Panc1 (cell line): ENCODE results near the gene KCNF1. TPM values are rescaled to one million over a fixed set of nuclear protein-coding genes. Genes with fewer than 3 reads are reported as not detected.

Source experiments
- ATAC-seq: fragments of 200-7000 bp; cut with Tn5 transposase; 2 replicates; pipeline ENCODE4 v1.9.1; 2020; ENCODE audit warnings: mild to moderate bottlenecking, moderate library complexity
- BruUV-seq: library from RNA; stranded (reverse); fragments of 400-500 nt; replicated peaks from 2 replicates; lab custom pipeline; 2021; lab: Mats Ljungman, UMichigan
- CTCF ChIA-PET: fragments of 300-600 bp; sonication (Branson Sonifier 250); formaldehyde crosslinking; loops from one replicate; lab custom pipeline; 2022; ENCODE audit warnings: antibody characterized with exemption; lab: Charles Lee
- POLR2A ChIA-PET: fragments of 300-600 bp; sonication (Branson Sonifier 250); formaldehyde crosslinking; loops from one replicate; lab custom pipeline; 2022; ENCODE audit warnings: antibody characterized with exemption; lab: Charles Lee
- DNase-seq: peaks from one replicate; pipeline ENCODE4 v3.0.0-alpha.2; 2010; ENCODE audit warnings: low read depth, low spot score
- H3K27ac ChIP-seq: 2 replicates; pipeline ENCODE4 v1.5.1; 2011; ENCODE audit warnings: mild to moderate bottlenecking, low read length, inconsistent platforms
- H3K27me3 ChIP-seq: fragments of 200-500 bp; sonication (Bioruptor generic); 2 replicates; pipeline ENCODE4 v1.6.0; 2014; ENCODE audit warnings: low read length, inconsistent platforms; ENCODE audit not compliant: control insufficient read depth, insufficient read depth
- H3K36me3 ChIP-seq: fragments of 200-500 bp; sonication (Bioruptor generic); 2 replicates; pipeline ENCODE4 v1.5.1; 2014; ENCODE audit warnings: inconsistent platforms, mild to moderate bottlenecking, low read length, moderate library complexity; ENCODE audit not compliant: control insufficient read depth, insufficient read depth
- H3K4me1 ChIP-seq: 2 replicates; pipeline ENCODE4 v1.5.1; 2011; ENCODE audit warnings: inconsistent platforms, mild to moderate bottlenecking, low read length, moderate library complexity; ENCODE audit not compliant: control insufficient read depth, insufficient read depth
- H3K4me3 ChIP-seq, 2 experiments: 2 replicates each; pipeline ENCODE4 v1.5.1; 2011 to 2012; ENCODE audit warnings: low read depth in 2 of 2, low read length in 2 of 2, mild to moderate bottlenecking in 2 of 2, inconsistent platforms in 1 of 2, moderate library complexity in 1 of 2
- H3K9me3 ChIP-seq: fragments of 200-500 bp; sonication (Bioruptor generic); 2 replicates; pipeline ENCODE4 v1.5.1; 2014; ENCODE audit warnings: low read depth, mild to moderate bottlenecking, inconsistent platforms, low read length, moderate library complexity; ENCODE audit not compliant: control insufficient read depth, insufficient read depth
- CTCF ChIP-seq: fragments of 450-650 bp; IDR thresholded peaks from 2 replicates; pipeline ENCODE4 v1.5.1; 2017; ENCODE audit warnings: mild to moderate bottlenecking
- POLR2AphosphoS5 ChIP-seq: IDR thresholded peaks from 2 replicates; pipeline ENCODE4 v1.6.1; 2012; ENCODE audit warnings: mild to moderate bottlenecking, low read depth, low read length, moderate library complexity
- REST ChIP-seq, 2 experiments: IDR thresholded peaks; 2 replicates each; pipeline ENCODE4 v1.6.1; 2011 to 2012; ENCODE audit warnings: low read depth in 2 of 2, control low read depth in 1 of 2, low read length in 1 of 2, mild to moderate bottlenecking in 1 of 2, moderate library complexity in 1 of 2; ENCODE audit not compliant: insufficient read depth in 1 of 2
- SIN3A ChIP-seq: IDR thresholded peaks from 2 replicates; pipeline ENCODE4 v1.6.1; 2012; ENCODE audit warnings: low read depth, mild to moderate bottlenecking, low read length, moderate library complexity, borderline replicate concordance; ENCODE audit not compliant: insufficient read depth
- TCF7L2 ChIP-seq: IDR thresholded peaks from 2 replicates; pipeline ENCODE4 v1.6.1; 2011; ENCODE audit warnings: mild to moderate bottlenecking, low read depth, low read length, inconsistent platforms
- in situ Hi-C: cut with HindIII; loops from 2 replicates; pipeline ENCODE4 v1.10.0; 2016; ENCODE audit warnings: low sequenced_read_pairs, low pct_unique_long_range_greater_than_20kb
- intact Hi-C: fragments of 100-400 bp; cut with micrococcal nuclease; formaldehyde crosslinking; loops from one replicate; pipeline ENCODE4 v1.10.0; 2022; ENCODE audit not compliant: unreplicated experiment
- total RNA-seq: library from RNA; stranded (reverse); gene quantifications from one replicate; pipeline ENCODE4 v1.2.1, GENCODE V29; 2021; ENCODE audit not compliant: unreplicated experiment

Gene KCNF1
- total RNA-seq, 1 experiment from 2014 or later, result 0.39 TPM

DNA sequence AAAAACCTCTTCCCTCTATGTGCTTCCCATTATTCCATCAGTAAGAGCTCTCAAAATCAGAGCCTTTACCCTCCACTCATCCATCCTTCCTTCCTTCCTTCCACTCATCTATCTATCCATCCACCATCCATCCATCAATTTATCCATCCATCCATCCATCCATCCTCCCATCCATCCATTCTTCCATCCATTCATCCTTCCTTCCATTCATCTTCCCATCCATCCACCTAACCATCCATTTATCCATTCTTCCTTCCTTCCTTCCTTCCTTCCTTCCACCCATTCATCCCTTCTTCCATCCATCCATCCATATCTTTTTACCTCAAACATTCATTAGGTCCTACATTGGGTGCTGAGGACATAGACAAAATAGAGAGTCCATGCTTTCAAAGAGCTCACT lies 19.4 kb upstream of the KCNF1 start:
- H3K36me3 ChIP-seq, result no peaks in the 10 kb centered on the region
- no peak for TF ChIP-seq SIN3A
- no peak for TF ChIP-seq CTCF
- TF ChIP-seq REST (IDR thresholded peaks at IDR 0.05; ENCODE audit: insufficient read depth in 1 of 2, low read depth in 2 of 2, low read length in 1 of 2), result no peak
- TF ChIP-seq POLR2AphosphoS5, result no peak
- TF ChIP-seq TCF7L2, result no peak
- CTCF ChIA-PET, result no interaction called here
- H3K9me3 ChIP-seq, result no peaks in the 10 kb centered on the region
- intact Hi-C loops (no loop called here), in situ Hi-C loops (no loop called here)
- peaks cover 16% of the 10 kb centered on the region for H3K27me3 ChIP-seq
- no TSS peak for BruUV-seq
- ATAC-seq (no peak), DNase-seq (no peak)
- no peak overlapping the region for H3K4me3 ChIP-seq
- no peak overlapping the region for H3K27ac ChIP-seq
- H3K4me1 ChIP-seq, result no peaks in the 10 kb centered on the region
- POLR2A ChIA-PET, result interaction anchor here (0.5 kb wide), 1 partner anchor 568 kb away, joined by 7 read pairs; no protein-coding TSS in a partner anchor

GRCh38 chr2:10892796-10893350 lies 18.9 kb upstream of the KCNF1 start:
- Histone ChIP-seq H3K27ac (no peak overlapping the region), H3K4me3 (no peak overlapping the region), H3K4me1 (no peaks in the 10 kb centered on the region), H3K27me3 (peaks cover 16% of the 10 kb centered on the region), H3K36me3 (no peaks in the 10 kb centered on the region), H3K9me3 (no peaks in the 10 kb centered on the region)
- TF ChIP-seq REST (IDR thresholded peaks at IDR 0.05; ENCODE audit: insufficient read depth in 1 of 2, low read depth in 2 of 2, low read length in 1 of 2), result no peak
- TF ChIP-seq TCF7L2, result no peak
- no peak for TF ChIP-seq SIN3A
- TF ChIP-seq POLR2AphosphoS5, result no peak
- TF ChIP-seq CTCF, result no peak
- intact Hi-C loops (no loop called here), in situ Hi-C loops (no loop called here)
- ChIA-PET CTCF (no interaction called here), POLR2A (interaction anchor here (0.5 kb wide), 1 partner anchor 568 kb away, joined by 7 read pairs; no protein-coding TSS in a partner anchor)
- DNase-seq (no peak), ATAC-seq (no peak)
- no TSS peak for BruUV-seq
